Right lobe of liver (tissue), 4 donors: ENCODE measurements around the gene STX8.

Experiments
- POLR2A ChIP-seq: fragments of 450-650 bp; IDR thresholded peaks from one replicate; pipeline ENCODE4 v1.6.1; 2017; ENCODE audit warnings: antibody characterized with exemption, mild to moderate bottlenecking
- TF ChIP-seq, protein P1 (sequence below), 4 donors: fragments of 200-600 bp in 3 of 4; fragments of 450-650 bp in 1 of 4; IDR thresholded peaks; one replicate each; pipeline versions ENCODE4 v1.5.1 to v1.8.0; 2016 to 2022; ENCODE audit warnings: antibody characterized with exemption in 4 of 4, mild to moderate bottlenecking in 2 of 4
- donor health status: DM: no; HTN: no; CAD: no.
- donor health status: DM: no; HTN: no; CAD: no.
- donor health status: DM: no; HTN: yes; CAD: no.

DNA sequence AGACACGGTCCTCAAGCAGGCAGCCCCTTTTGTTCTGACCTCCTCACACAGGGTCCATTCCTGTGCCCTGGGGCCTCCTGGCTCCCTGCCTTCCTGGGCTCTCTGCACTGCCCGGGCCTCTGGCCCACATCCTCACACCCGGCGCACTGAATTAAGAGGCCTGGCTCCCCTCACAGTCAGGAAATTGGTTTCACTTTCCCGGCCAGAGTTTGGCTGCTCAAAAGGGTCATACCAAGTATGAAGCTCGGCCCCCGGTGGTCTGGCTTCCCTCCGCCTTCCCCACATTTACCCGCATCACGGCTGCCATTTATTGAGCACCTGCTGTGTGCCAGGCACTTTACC, 334.3 kb downstream of the STX8 start:
- TF ChIP-seq, protein P1, sequence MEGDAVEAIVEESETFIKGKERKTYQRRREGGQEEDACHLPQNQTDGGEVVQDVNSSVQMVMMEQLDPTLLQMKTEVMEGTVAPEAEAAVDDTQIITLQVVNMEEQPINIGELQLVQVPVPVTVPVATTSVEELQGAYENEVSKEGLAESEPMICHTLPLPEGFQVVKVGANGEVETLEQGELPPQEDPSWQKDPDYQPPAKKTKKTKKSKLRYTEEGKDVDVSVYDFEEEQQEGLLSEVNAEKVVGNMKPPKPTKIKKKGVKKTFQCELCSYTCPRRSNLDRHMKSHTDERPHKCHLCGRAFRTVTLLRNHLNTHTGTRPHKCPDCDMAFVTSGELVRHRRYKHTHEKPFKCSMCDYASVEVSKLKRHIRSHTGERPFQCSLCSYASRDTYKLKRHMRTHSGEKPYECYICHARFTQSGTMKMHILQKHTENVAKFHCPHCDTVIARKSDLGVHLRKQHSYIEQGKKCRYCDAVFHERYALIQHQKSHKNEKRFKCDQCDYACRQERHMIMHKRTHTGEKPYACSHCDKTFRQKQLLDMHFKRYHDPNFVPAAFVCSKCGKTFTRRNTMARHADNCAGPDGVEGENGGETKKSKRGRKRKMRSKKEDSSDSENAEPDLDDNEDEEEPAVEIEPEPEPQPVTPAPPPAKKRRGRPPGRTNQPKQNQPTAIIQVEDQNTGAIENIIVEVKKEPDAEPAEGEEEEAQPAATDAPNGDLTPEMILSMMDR (IDR thresholded peaks at IDR 0.05): no peak
- TF ChIP-seq POLR2A: no peak
